ENCODE data around the gene TRIP6.

Gene TRIP6

GRCh38 chr7:100859856-100860255, 7.3 kb upstream of the TRIP6 start:
- TF ChIP-seq, protein P1, sequence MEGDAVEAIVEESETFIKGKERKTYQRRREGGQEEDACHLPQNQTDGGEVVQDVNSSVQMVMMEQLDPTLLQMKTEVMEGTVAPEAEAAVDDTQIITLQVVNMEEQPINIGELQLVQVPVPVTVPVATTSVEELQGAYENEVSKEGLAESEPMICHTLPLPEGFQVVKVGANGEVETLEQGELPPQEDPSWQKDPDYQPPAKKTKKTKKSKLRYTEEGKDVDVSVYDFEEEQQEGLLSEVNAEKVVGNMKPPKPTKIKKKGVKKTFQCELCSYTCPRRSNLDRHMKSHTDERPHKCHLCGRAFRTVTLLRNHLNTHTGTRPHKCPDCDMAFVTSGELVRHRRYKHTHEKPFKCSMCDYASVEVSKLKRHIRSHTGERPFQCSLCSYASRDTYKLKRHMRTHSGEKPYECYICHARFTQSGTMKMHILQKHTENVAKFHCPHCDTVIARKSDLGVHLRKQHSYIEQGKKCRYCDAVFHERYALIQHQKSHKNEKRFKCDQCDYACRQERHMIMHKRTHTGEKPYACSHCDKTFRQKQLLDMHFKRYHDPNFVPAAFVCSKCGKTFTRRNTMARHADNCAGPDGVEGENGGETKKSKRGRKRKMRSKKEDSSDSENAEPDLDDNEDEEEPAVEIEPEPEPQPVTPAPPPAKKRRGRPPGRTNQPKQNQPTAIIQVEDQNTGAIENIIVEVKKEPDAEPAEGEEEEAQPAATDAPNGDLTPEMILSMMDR (conservative IDR thresholded peaks at IDR 0.05) = no peak
- no peak overlapping the region for H3K27ac ChIP-seq

GRCh38 chr7:100860702-100861615, 6.2 kb upstream of the TRIP6 start:
- H3K27ac ChIP-seq = no peak overlapping the region
- TF ChIP-seq, protein P1 (conservative IDR thresholded peaks at IDR 0.05) = no peak

DNA sequence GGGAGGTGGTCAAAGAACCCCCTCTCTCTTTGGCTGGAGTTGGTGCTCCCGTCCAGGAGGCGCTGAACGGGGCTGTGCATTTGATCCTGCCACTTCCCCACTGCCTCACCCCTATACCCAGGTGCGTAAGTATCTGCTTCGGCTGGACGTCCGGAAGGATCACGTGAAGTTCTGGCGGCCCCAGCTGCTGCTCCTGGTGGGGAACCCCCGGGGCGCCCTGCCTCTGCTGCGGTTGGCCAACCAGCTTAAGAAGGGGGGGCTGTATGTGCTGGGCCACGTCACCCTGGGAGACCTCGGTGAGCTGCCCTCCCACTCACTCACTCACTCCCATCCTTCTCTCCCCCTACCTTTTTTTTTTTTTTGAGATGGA, 5.6 kb upstream of the TRIP6 start:
- no peak overlapping the region for H3K27ac ChIP-seq
- TF ChIP-seq, protein P1 (conservative IDR thresholded peaks at IDR 0.05) = no peak

DNA sequence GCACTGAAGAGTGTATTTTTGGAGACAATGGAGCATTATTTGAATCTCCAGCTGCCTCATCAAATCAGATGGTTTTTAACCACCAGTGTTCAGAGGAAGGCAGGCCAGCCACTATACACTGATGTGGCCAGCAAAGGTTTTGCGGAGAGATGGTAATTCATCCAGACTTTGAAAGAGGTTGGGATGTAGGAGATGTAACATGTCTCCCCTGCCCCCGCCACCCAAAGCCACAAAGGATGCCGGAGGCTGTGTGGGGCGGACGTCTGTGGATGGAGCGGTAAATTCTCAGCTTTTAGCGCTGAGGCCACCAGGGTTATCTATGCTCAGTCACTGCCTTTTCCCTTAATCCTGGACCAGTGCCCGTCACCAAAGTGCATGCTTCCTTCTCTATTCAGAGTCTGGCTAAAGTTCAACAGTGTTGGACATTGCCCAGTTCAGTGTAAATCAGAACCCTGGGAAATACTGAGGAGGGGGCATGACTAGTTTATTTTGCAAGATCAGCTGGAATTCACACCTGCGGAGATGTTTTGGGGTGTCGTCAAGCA, 3.7 kb upstream of the TRIP6 start:
- peak overlapping the region; percentile 2; the same call in 1 of the 2 replicates for H3K27ac ChIP-seq
- TF ChIP-seq, protein P1 (conservative IDR thresholded peaks at IDR 0.05) = no peak

- H3K27ac ChIP-seq = no peak overlapping the region
- TF ChIP-seq, protein P1 (conservative IDR thresholded peaks at IDR 0.05) = no peak
Observed at GRCh38 chr7:100864263-100864845, 2.8 kb upstream of the TRIP6 start.

DNA sequence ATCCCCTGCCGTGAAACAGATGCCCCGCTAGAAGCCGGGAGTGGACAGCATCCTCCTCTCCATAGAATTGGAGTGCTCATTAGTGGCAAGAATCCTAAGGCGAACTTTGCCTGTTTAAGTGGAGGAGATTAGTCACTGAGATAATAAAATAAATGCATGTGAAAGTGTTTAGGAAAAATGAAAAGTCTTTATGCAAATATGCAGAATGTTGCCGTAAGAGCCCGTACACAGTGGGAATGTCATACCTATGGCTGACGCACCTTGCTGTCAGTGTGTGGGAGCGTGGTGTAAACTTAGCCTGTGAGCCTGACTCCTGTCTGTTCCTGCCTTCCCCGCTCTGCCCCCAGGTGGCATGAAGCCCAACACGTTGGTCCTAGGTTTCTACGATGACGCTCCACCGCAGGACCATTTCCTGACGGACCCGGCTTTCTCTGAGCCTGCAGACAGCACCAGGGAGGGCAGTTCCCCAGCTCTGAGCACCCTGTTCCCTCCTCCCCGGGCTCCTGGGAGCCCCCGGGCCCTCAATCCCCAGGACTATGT, 1.7 kb upstream of the TRIP6 start:
- H3K27ac ChIP-seq = peak overlapping the region; percentile 77
- TF ChIP-seq, protein P1 (conservative IDR thresholded peaks at IDR 0.05) = no peak

Measured in VCaP (cell line).